Measurements from ENCODE around the gene PPP1R1B.

DNA sequence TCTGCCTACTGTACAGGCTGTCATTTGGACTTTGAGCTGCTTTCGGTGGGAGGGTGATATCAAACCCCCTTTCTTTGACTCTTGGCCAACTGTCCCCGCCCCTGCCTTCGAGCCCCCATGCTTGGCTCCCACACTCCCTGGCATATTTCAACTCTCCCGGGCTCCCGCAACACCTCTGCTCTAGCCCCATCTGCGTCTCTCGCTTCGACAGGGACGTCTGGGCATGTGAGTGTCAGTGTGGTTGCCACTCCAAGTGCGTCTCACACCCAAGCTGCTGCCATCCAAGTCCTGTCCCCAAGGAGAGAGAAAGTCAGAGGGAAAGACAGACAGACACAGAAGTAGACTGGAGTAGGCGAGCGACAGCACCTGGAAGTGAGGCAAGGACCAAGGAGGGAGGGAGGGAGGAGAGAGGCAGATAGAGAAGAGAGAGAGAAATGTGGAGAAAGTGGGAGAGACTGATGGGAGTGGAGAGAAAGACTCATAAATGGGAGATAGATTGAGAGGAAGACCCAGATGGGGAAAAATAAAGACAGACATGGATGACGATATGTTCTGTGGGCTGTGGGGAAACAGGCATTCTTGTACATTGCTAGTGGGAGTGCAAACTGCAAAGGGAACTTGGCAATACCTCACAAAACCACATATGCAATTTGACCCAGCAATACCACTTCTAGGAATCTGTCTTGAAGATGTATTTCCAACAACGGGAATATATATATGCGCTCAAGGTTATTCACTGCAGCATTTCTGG lies 22.0 kb downstream of the PPP1R1B start:
- TF ChIP-seq, protein P1, sequence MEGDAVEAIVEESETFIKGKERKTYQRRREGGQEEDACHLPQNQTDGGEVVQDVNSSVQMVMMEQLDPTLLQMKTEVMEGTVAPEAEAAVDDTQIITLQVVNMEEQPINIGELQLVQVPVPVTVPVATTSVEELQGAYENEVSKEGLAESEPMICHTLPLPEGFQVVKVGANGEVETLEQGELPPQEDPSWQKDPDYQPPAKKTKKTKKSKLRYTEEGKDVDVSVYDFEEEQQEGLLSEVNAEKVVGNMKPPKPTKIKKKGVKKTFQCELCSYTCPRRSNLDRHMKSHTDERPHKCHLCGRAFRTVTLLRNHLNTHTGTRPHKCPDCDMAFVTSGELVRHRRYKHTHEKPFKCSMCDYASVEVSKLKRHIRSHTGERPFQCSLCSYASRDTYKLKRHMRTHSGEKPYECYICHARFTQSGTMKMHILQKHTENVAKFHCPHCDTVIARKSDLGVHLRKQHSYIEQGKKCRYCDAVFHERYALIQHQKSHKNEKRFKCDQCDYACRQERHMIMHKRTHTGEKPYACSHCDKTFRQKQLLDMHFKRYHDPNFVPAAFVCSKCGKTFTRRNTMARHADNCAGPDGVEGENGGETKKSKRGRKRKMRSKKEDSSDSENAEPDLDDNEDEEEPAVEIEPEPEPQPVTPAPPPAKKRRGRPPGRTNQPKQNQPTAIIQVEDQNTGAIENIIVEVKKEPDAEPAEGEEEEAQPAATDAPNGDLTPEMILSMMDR (conservative IDR thresholded peaks at IDR 0.05; ENCODE audit: low read length): no peak
- TF ChIP-seq EZH2phosphoT487 (IDR thresholded peaks at IDR 0.05; ENCODE audit: borderline replicate concordance, low read depth, low read length): no peak

All from OCI-LY7 (cell line).